HUES48 (cell line): ENCODE data around the gene RNF2.

Source experiments
- H3K27ac ChIP-seq: one replicate; pipeline ENCODE4 v1.7.0; 2013; ENCODE audit warnings: low read depth, low read length, inconsistent platforms
- H3K27me3 ChIP-seq: 2 replicates; pipeline ENCODE4 v1.6.1; 2013; ENCODE audit warnings: mild to moderate bottlenecking, low read length; ENCODE audit not compliant: control insufficient read depth, insufficient read depth
- H3K36me3 ChIP-seq: 2 replicates; pipeline ENCODE4 v1.6.1; 2013; ENCODE audit warnings: low read length; ENCODE audit not compliant: control insufficient read depth, insufficient read depth
- H3K4me1 ChIP-seq: 2 replicates; pipeline ENCODE4 v1.6.1; 2013; ENCODE audit warnings: mild to moderate bottlenecking, low read length; ENCODE audit not compliant: control insufficient read depth, insufficient read depth
- H3K4me3 ChIP-seq: 2 replicates; pipeline ENCODE4 v1.5.1; 2013; ENCODE audit warnings: mild to moderate bottlenecking, low read depth, low read length
- H3K9ac ChIP-seq: 2 replicates; pipeline ENCODE4 v1.6.1; 2013; ENCODE audit warnings: mild to moderate bottlenecking, low read depth, low read length, moderate library complexity
- H3K9me3 ChIP-seq: 2 replicates; pipeline ENCODE4 v1.6.1; 2013; ENCODE audit warnings: low read length; ENCODE audit not compliant: control insufficient read depth, insufficient read depth

RNF2 gene

GRCh38 chr1:185094761-185095160, 49.4 kb downstream of the RNF2 start:
- Histone ChIP-seq H3K9me3 (no peaks in the 10 kb centered on the region), H3K4me1 (no peaks in the 10 kb centered on the region), H3K27ac (no peak overlapping the region), H3K4me3 (no peak overlapping the region), H3K36me3 (peaks cover 67% of the 10 kb centered on the region), H3K9ac (no peak overlapping the region), H3K27me3 (no peaks in the 10 kb centered on the region)

- H3K4me3 ChIP-seq: no peak overlapping the region
- no peaks in the 10 kb centered on the region for H3K4me1 ChIP-seq
- H3K36me3 ChIP-seq: peaks cover 73% of the 10 kb centered on the region
- H3K27me3 ChIP-seq: no peaks in the 10 kb centered on the region
- H3K27ac ChIP-seq: no peak overlapping the region
- H3K9ac ChIP-seq: no peak overlapping the region
- H3K9me3 ChIP-seq: no peaks in the 10 kb centered on the region
Measured at GRCh38 chr1:185096531-185096930, 51.2 kb downstream of the RNF2 start.

GRCh38 chr1:185104083-185104482, 58.7 kb downstream of the RNF2 start:
- no peaks in the 10 kb centered on the region for H3K27me3 ChIP-seq
- H3K27ac ChIP-seq: no peak overlapping the region
- no peaks in the 10 kb centered on the region for H3K9me3 ChIP-seq
- H3K4me1 ChIP-seq: no peaks in the 10 kb centered on the region
- no peak overlapping the region for H3K4me3 ChIP-seq
- H3K9ac ChIP-seq: no peak overlapping the region
- H3K36me3 ChIP-seq: peaks cover 19% of the 10 kb centered on the region

GRCh38 chr1:185105121-185105520, 59.8 kb downstream of the RNF2 start:
- H3K27ac ChIP-seq: no peak overlapping the region
- no peak overlapping the region for H3K9ac ChIP-seq
- H3K4me1 ChIP-seq: no peaks in the 10 kb centered on the region
- no peaks in the 10 kb centered on the region for H3K27me3 ChIP-seq
- peaks cover 14% of the 10 kb centered on the region for H3K36me3 ChIP-seq
- H3K4me3 ChIP-seq: no peak overlapping the region
- H3K9me3 ChIP-seq: no peaks in the 10 kb centered on the region

- Histone ChIP-seq H3K36me3 (no peaks in the 10 kb centered on the region), H3K4me3 (no peak overlapping the region), H3K9ac (no peak overlapping the region), H3K4me1 (no peaks in the 10 kb centered on the region), H3K9me3 (no peaks in the 10 kb centered on the region), H3K27ac (no peak overlapping the region), H3K27me3 (no peaks in the 10 kb centered on the region)
Measured at GRCh38 chr1:185108321-185108720, 63.0 kb downstream of the RNF2 start.

- Histone ChIP-seq H3K4me1 (no peaks in the 10 kb centered on the region), H3K4me3 (no peak overlapping the region), H3K9ac (no peak overlapping the region), H3K27ac (no peak overlapping the region), H3K9me3 (no peaks in the 10 kb centered on the region), H3K36me3 (no peaks in the 10 kb centered on the region), H3K27me3 (no peaks in the 10 kb centered on the region)
Measured at GRCh38 chr1:185110145-185110544, 64.8 kb downstream of the RNF2 start.

DNA sequence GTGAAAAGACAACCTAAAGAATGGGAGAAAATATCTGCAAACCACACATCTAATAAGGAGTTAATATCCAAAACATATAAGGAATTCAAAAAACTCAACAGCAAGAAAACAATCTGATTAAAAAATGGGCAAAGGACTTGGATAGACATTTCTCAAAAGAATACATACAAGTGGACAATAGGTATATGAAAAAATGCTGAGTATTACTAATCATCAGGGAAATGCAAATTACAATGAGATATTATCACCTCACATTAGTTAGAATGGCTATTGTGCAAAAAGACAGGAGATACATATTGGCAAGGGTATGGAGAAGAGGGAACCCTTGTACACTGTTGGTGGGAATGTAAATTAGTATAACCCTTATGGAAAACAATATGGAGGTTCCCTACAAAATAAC, 66.5 kb downstream of the RNF2 start:
- no peaks in the 10 kb centered on the region for H3K27me3 ChIP-seq
- no peak overlapping the region for H3K27ac ChIP-seq
- no peak overlapping the region for H3K4me3 ChIP-seq
- no peaks in the 10 kb centered on the region for H3K36me3 ChIP-seq
- no peaks in the 10 kb centered on the region for H3K4me1 ChIP-seq
- no peaks in the 10 kb centered on the region for H3K9me3 ChIP-seq
- H3K9ac ChIP-seq: no peak overlapping the region

- no peak overlapping the region for H3K4me3 ChIP-seq
- H3K27ac ChIP-seq: no peak overlapping the region
- no peaks in the 10 kb centered on the region for H3K27me3 ChIP-seq
- H3K9ac ChIP-seq: no peak overlapping the region
- no peaks in the 10 kb centered on the region for H3K4me1 ChIP-seq
- no peaks in the 10 kb centered on the region for H3K9me3 ChIP-seq
- no peaks in the 10 kb centered on the region for H3K36me3 ChIP-seq
Measured at GRCh38 chr1:185112356-185112755, 67.0 kb downstream of the RNF2 start.

- no peaks in the 10 kb centered on the region for H3K27me3 ChIP-seq
- H3K27ac ChIP-seq: no peak overlapping the region
- H3K4me1 ChIP-seq: no peaks in the 10 kb centered on the region
- peaks cover 50% of the 10 kb centered on the region for H3K36me3 ChIP-seq
- H3K9me3 ChIP-seq: peaks cover 8% of the 10 kb centered on the region; the same call in 1 of the 2 replicates
- no peak overlapping the region for H3K4me3 ChIP-seq
- H3K9ac ChIP-seq: no peak overlapping the region
Measured at GRCh38 chr1:185129708-185130107, 84.3 kb downstream of the RNF2 start.

DNA sequence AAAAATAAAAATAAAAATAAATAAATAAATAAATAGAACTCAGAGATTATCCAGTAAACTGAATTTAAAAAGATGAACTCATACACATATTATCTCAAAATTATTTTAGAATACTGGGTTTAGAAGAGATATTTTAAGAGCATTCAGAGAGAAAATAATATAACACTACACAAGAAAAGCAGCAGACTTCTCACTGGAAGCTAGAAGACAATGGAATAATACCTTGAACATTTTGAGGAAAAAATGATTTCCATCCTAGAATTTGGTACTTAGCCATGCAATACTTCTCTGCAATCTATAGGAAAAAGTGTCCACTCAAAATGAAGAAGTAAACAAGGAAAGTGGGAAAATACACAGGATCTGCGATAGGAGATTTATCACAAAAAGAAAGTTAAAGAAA, 87.2 kb downstream of the RNF2 start:
- Histone ChIP-seq H3K36me3 (peaks cover 54% of the 10 kb centered on the region), H3K4me1 (no peaks in the 10 kb centered on the region), H3K4me3 (no peak overlapping the region), H3K27ac (no peak overlapping the region), H3K9ac (no peak overlapping the region), H3K9me3 (peaks cover 8% of the 10 kb centered on the region; the same call in 1 of the 2 replicates), H3K27me3 (no peaks in the 10 kb centered on the region)

DNA sequence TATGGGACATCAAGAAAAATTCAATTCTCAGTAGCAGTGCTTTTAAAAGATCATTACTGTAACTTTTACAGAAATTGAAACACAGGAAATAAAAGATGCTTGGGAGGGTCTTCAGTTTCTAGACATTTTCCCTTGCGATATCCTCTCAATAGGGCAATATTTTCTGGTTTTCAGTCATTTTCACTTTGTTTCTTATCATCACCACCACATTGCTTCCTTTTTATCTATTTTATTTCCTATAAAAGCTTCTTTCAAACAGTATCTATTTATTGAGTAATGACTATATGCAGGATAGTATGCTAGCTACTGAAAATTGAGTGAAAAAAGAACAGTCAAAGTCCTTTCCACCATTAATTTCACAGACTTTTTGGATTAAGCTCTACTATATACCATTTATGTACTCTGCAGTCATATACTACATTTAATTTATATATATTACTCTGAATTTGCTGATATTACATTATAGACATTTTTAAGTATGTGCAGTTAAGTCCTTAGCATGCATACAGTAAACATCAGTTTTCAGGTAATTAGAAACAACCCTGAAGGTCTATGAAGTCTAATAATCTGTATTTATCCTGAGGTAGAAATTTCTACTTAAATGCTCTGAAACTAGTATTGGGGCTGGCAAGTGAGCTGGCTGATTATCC, 92.7 kb downstream of the RNF2 start:
- no peaks in the 10 kb centered on the region for H3K4me1 ChIP-seq
- H3K27me3 ChIP-seq: no peaks in the 10 kb centered on the region
- H3K9me3 ChIP-seq: peaks cover 3% of the 10 kb centered on the region; the same call in 1 of the 2 replicates
- no peak overlapping the region for H3K27ac ChIP-seq
- no peak overlapping the region for H3K4me3 ChIP-seq
- no peak overlapping the region for H3K9ac ChIP-seq
- peaks cover 54% of the 10 kb centered on the region for H3K36me3 ChIP-seq
